Tibial artery (tissue), 4 donors: ENCODE measurements around the gene RIPPLY2.
"Not testable (repeated sequence)": the region's sequence is repeated elsewhere in the genome, so short reads cannot be mapped to it uniquely, and the experiment has no call there.

ENCODE experiments used
- DNase-seq, 2 donors: peaks; one replicate each; pipeline ENCODE4 v3.0.0-alpha.2; 2019
- H3K27ac ChIP-seq, 2 donors: fragments of 200-600 bp; sonication (generic) in 1 of 2; 1 replicate in 1 of 2; 2 replicates in 1 of 2; pipeline ENCODE4 v1.5.1; 2018 to 2019; ENCODE audit warnings: mild to moderate bottlenecking in 1 of 2
- H3K27me3 ChIP-seq, 2 donors: fragments of 200-600 bp; sonication (generic) in 1 of 2; one replicate each; pipeline versions ENCODE4 v1.5.1 to v1.6.0; 2016 to 2019
- H3K36me3 ChIP-seq, 3 donors: fragments of 200-600 bp; sonication (generic) in 2 of 3; one replicate each; pipeline ENCODE4 v1.5.1; 2016 to 2019; ENCODE audit warnings: mild to moderate bottlenecking in 2 of 3
- H3K4me1 ChIP-seq, 4 donors: fragments of 200-600 bp; sonication (generic) in 2 of 4; 1 replicate in 3 of 4; 2 replicates in 1 of 4; pipeline ENCODE4 v1.5.1; 2016 to 2019
- H3K4me3 ChIP-seq, 2 donors: fragments of 200-600 bp; sonication (generic) in 1 of 2; 1 replicate in 1 of 2; 2 replicates in 1 of 2; pipeline ENCODE4 v1.5.1; 2018 to 2019; ENCODE audit warnings: mild to moderate bottlenecking in 2 of 2
- H3K9me3 ChIP-seq, 3 donors: fragments of 200-600 bp; sonication (generic) in 1 of 3; one replicate each; pipeline ENCODE4 v1.5.1; 2016 to 2019
- intact Hi-C: fragments of 100-400 bp; cut with DNase I; formaldehyde crosslinking; loops from one replicate; pipeline ENCODE4 v1.15.0; 2023; ENCODE audit warnings: low total_unique reads
- TF ChIP-seq, protein P1 (sequence below), 2 experiments: fragments of 200-600 bp in 1 of 2; fragments of 450-650 bp in 1 of 2; IDR thresholded peaks; one replicate each; pipeline ENCODE4 v1.5.1; 2017 to 2019; ENCODE audit warnings: antibody characterized with exemption in 2 of 2, mild to moderate bottlenecking in 1 of 2, moderate library complexity in 1 of 2

The RIPPLY2 gene

DNA sequence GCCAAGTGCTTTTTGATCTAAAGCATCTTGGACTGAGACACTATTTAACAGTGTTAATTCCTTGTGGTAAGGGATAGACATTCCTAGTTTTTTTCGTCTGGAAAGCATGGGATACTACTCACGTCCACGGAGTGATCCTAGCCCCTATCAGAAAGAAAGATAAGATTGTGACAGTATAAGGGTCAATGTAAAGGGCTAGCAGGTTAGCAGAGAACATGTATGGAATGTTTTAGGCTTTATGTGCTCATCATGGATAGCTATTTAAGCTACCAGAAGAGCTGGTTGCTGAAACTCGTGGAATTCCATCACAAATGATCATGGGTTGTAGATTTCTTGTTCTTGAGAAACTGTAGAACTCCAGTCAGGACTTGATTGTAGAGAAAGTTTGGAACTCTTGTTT is 38.4 kb downstream of the RIPPLY2 start:
- DNase-seq: no peak
- intact Hi-C loops: no loop called here
- Histone ChIP-seq H3K4me1 (peaks cover 0 to 16% (median 3%) of the 10 kb centered on the region in 4 donors), H3K36me3 (peaks cover 0 to 5% (median 0%) of the 10 kb centered on the region in 3 donors), H3K27ac (no peak overlapping the region), H3K27me3 (no peaks in the 10 kb centered on the region), H3K9me3 (no peaks in the 10 kb centered on the region), H3K4me3 (no peak overlapping the region)
- TF ChIP-seq, protein P1, sequence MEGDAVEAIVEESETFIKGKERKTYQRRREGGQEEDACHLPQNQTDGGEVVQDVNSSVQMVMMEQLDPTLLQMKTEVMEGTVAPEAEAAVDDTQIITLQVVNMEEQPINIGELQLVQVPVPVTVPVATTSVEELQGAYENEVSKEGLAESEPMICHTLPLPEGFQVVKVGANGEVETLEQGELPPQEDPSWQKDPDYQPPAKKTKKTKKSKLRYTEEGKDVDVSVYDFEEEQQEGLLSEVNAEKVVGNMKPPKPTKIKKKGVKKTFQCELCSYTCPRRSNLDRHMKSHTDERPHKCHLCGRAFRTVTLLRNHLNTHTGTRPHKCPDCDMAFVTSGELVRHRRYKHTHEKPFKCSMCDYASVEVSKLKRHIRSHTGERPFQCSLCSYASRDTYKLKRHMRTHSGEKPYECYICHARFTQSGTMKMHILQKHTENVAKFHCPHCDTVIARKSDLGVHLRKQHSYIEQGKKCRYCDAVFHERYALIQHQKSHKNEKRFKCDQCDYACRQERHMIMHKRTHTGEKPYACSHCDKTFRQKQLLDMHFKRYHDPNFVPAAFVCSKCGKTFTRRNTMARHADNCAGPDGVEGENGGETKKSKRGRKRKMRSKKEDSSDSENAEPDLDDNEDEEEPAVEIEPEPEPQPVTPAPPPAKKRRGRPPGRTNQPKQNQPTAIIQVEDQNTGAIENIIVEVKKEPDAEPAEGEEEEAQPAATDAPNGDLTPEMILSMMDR (IDR thresholded peaks at IDR 0.05): no peak

DNA sequence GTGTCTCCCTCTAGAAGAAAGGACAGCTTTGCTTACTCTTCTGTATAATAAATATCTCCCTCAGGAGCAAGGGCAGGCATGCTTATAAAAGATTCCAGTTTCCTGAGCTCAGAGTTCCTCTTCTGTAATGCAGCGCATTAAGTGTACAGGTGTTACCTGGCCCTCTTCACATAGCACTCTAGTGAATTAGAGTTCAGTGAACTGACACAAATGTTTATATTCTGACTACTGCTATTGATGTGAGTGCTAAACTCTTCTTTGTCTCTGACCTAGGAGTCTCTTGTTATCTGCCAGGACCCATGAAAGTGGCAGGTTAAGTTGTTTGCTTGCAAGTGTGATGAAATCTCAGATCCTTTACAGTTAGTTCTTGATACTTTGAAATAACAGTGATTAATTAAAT is 39.9 kb downstream of the RIPPLY2 start:
- Histone ChIP-seq H3K27ac (no peak overlapping the region), H3K36me3 (peaks cover 0 to 5% (median 0%) of the 10 kb centered on the region in 3 donors), H3K4me3 (no peak overlapping the region), H3K9me3 (no peaks in the 10 kb centered on the region), H3K4me1 (peaks cover 0 to 1% (median 0%) of the 10 kb centered on the region in 4 donors), H3K27me3 (no peaks in the 10 kb centered on the region)
- intact Hi-C loops: no loop called here
- DNase-seq: no peak
- TF ChIP-seq, protein P1 (IDR thresholded peaks at IDR 0.05): no peak

DNA sequence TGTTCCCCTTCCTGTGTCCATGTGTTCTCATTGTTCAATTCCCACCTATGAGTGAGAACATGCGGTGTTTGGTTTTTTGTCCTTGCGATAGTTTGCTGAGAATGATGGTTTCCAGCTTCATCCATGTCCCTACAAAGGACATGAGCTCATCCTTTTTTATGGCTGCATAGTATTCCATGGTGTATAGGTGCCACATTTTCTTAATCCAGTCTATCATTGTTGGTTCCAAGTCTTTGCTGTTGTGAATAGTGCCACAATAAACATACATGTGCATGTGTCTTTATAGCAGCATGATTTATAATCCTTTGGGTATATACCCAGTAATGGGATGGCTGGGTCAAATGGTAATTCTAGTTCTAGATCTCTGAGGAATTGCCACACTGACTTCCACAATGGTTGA is 43.9 kb downstream of the RIPPLY2 start:
- DNase-seq, H3K4me1 ChIP-seq, H3K27me3 ChIP-seq, H3K4me3 ChIP-seq, H3K9me3 ChIP-seq, intact Hi-C loops, H3K27ac ChIP-seq, H3K36me3 ChIP-seq: not testable (repeated sequence)

DNA sequence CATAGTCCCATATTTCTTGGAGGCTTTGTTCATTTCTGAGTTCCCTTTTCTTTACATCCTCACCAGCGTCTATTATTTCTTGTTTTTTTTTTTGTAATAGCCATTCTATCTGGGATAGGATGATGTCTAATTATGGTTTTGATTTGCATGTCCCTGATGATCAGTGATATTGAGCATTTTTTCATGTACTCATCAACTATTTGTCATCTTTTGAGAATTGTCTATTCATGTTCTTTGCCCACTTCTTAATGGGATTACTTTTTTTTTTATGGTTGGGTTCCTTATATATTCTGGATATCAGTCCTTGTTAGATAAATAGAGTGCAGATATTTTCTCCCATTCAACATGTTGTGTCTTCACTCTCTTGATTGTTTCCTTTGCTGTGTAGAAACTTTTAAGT is 48.5 kb downstream of the RIPPLY2 start:
- no peak for DNase-seq
- Histone ChIP-seq H3K4me1 (no peaks in the 10 kb centered on the region), H3K36me3 (no peaks in the 10 kb centered on the region), H3K27ac (no peak overlapping the region), H3K27me3 (no peaks in the 10 kb centered on the region), H3K4me3 (no peak overlapping the region), H3K9me3 (peaks cover 0 to 19% (median 0%) of the 10 kb centered on the region in 3 donors)
- TF ChIP-seq, protein P1 (IDR thresholded peaks at IDR 0.05): no peak
- intact Hi-C loops: no loop called here

DNA sequence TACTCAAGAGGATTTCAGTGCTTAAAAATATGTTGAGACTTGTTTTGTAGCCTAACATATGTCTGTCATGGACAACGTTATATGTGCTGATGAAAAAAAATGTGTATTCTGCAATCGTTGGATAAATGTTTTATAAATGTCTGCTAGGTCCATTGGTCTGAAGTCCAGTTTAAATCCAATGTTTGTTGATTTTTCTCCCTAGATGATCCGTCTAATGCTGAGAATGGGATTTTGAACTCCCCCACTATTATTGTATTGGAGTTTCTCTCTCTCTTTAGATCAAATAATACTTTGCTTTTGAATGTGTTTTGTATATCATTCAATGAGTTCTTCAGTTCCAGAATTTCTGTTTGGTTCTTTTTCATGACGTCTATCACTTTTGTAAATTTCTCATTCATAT is 51.2 kb downstream of the RIPPLY2 start:
- no peaks in the 10 kb centered on the region for H3K36me3 ChIP-seq
- H3K27ac ChIP-seq: no peak overlapping the region
- no peaks in the 10 kb centered on the region for H3K27me3 ChIP-seq
- intact Hi-C loops: no loop called here
- H3K4me1 ChIP-seq: peaks cover 0 to 8% (median 0%) of the 10 kb centered on the region in 4 donors
- H3K4me3 ChIP-seq: no peak overlapping the region
- peaks cover 0 to 19% (median 0%) of the 10 kb centered on the region in 3 donors for H3K9me3 ChIP-seq
- DNase-seq: no peak
- TF ChIP-seq, protein P1 (IDR thresholded peaks at IDR 0.05): no peak

DNA sequence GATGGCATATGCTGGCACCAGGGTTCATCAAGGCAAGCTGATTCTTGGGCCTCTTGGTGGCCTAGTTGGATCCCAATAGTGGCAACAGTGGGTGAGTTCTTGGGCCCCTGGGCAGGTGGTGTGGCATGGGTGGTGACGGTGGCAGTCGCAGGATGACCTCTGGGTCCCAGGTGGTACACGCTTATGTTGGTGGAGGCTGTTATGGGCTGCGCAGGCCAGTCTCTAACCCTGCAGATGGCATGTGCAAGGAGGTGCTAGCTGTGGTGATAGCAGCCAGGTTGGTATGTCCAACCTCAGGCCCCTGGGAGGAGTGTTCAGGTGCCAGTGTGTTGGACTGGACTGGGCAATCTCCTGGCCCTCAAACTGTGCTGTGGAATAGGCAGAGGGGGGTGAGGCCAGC is 52.5 kb downstream of the RIPPLY2 start:
- Histone ChIP-seq H3K9me3 (peaks cover 0 to 19% (median 0%) of the 10 kb centered on the region in 3 donors), H3K4me1 (peaks cover 0 to 9% (median 0%) of the 10 kb centered on the region in 4 donors), H3K27me3 (no peaks in the 10 kb centered on the region), H3K4me3 (no peak overlapping the region), H3K27ac (no peak overlapping the region), H3K36me3 (no peaks in the 10 kb centered on the region)
- intact Hi-C loops: no loop called here
- TF ChIP-seq, protein P1 (IDR thresholded peaks at IDR 0.05): no peak
- DNase-seq: no peak
